GM18526 (cell line): Measurements from ENCODE around the gene UNC5A.

ENCODE experiments used
- POLR2A ChIP-seq: IDR thresholded peaks from 3 replicates; pipeline ENCODE4 v1.6.1; 2011; ENCODE audit not compliant: insufficient read length; ENCODE audit errors: extremely low read depth

The UNC5A gene

GRCh38 chr5:176888865-176889165, 78.5 kb downstream of the UNC5A start:
- no peak for TF ChIP-seq POLR2A

- no peak for TF ChIP-seq POLR2A
These were observed 79.2 kb downstream of the UNC5A start for GRCh38 chr5:176889321-176890280.

- no peak for TF ChIP-seq POLR2A
These were observed 80.3 kb downstream of the UNC5A start for GRCh38 chr5:176890455-176891330.

- no peak for TF ChIP-seq POLR2A
These were observed 81.1 kb downstream of the UNC5A start for GRCh38 chr5:176891331-176891958.

GRCh38 chr5:176892663-176893062, 82.3 kb downstream of the UNC5A start:
- no peak for TF ChIP-seq POLR2A

- TF ChIP-seq POLR2A, result no peak
These were observed 83.9 kb downstream of the UNC5A start for GRCh38 chr5:176894298-176894697.

GRCh38 chr5:176895831-176896230, 85.5 kb downstream of the UNC5A start:
- no peak for TF ChIP-seq POLR2A

- TF ChIP-seq POLR2A, result no peak
These were observed 86.9 kb downstream of the UNC5A start for GRCh38 chr5:176897263-176897662.

- no peak for TF ChIP-seq POLR2A
These were observed 89.0 kb downstream of the UNC5A start, which contains the start of gene HK3 for GRCh38 chr5:176899296-176899891. HK3 (minus strand) TSS chr5:176899346; CDS start chr5:176896159, 3,187 bp downstream.

GRCh38 chr5:176899946-176900779, 89.8 kb downstream of the UNC5A start:
- no peak for TF ChIP-seq POLR2A

GRCh38 chr5:176900780-176901204, 90.4 kb downstream of the UNC5A start:
- TF ChIP-seq POLR2A, result no peak

- TF ChIP-seq POLR2A, result no peak
These were observed 91.1 kb downstream of the UNC5A start for GRCh38 chr5:176901260-176902101.

- TF ChIP-seq POLR2A, result no peak
These were observed 91.9 kb downstream of the UNC5A start for GRCh38 chr5:176902102-176902814.
